HL-60 (cell line): Measurements from ENCODE around the gene PCSK7.
"Not testable (repeated sequence)": the region's sequence is repeated elsewhere in the genome, so short reads cannot be mapped to it uniquely, and the experiment has no call there.

Experiments used
- DNase-seq, 2 experiments: peaks; one replicate each; pipeline ENCODE4 v3.0.0-alpha.2; 2010 to 2020; ENCODE audit warnings: low read depth in 1 of 2, low spot score in 1 of 2
- H3K27ac ChIP-seq: fragments of 250-450 bp; sonication (Bioruptor Pico); replicated peaks from 2 replicates; pipeline ENCODE4 v1.5.1; 2020; ENCODE audit warnings: mild to moderate bottlenecking, moderate library complexity
- H3K27me3 ChIP-seq: fragments of 250-450 bp; sonication (Bioruptor Pico); 2 replicates; pipeline ENCODE4 v1.5.1; 2021; ENCODE audit warnings: mild to moderate bottlenecking, moderate library complexity; ENCODE audit not compliant: insufficient read depth, poor library complexity, severe bottlenecking
- H3K4me3 ChIP-seq: replicated peaks from 2 replicates; pipeline ENCODE4 v1.5.1; 2011; ENCODE audit warnings: mild to moderate bottlenecking, control low read depth, low read length; ENCODE audit not compliant: insufficient read depth
- CTCF ChIP-seq: IDR thresholded peaks from one replicate; pipeline ENCODE4 v1.5.1; 2011; ENCODE audit warnings: low read length, control low read depth, inconsistent platforms; ENCODE audit not compliant: insufficient read depth
- GABPA ChIP-seq: IDR thresholded peaks from 2 replicates; pipeline ENCODE4 v1.6.1; 2012; ENCODE audit warnings: low read depth
- POLR2AphosphoS5 ChIP-seq: IDR thresholded peaks from 2 replicates; pipeline ENCODE4 v1.6.1; 2012; ENCODE audit warnings: low read depth
- REST ChIP-seq: IDR thresholded peaks from 2 replicates; pipeline ENCODE4 v1.6.1; 2012; ENCODE audit warnings: low read depth; ENCODE audit not compliant: insufficient replicate concordance
- SPI1 ChIP-seq: IDR thresholded peaks from 2 replicates; pipeline ENCODE4 v1.6.1; 2012; ENCODE audit warnings: low read depth, mild to moderate bottlenecking, borderline replicate concordance

Gene PCSK7

DNA sequence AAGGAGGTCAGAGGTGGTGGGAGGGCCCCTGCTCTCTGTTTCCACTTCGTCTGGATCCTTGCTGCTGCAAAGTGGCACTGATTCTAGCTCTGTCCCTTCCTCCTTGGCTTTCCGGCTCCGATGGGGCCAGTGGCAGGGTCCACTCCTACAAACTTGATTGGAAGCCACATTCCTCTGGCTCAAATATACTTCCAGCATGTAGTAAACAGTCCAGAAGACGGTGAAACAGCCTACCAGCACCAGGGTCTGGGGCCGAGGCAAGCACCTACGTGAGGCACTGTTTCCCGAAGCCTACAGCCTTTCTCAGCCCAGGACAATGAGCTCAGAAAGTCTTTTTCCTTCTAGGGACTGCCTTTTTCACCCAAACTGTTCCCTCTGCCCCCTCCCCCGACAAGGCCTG, 25.8 kb downstream of the PCSK7 start:
- not testable (repeated sequence) for DNase-seq, H3K27me3 ChIP-seq, H3K27ac ChIP-seq, H3K4me3 ChIP-seq

GRCh38 chr11:117205211-117205818, 26.6 kb downstream of the PCSK7 start:
- TF ChIP-seq REST, result no peak
- no peak for TF ChIP-seq GABPA
- no peak for TF ChIP-seq SPI1
- TF ChIP-seq POLR2AphosphoS5, result no peak
- no peak for TF ChIP-seq CTCF
- Histone ChIP-seq H3K27me3 (no peaks in the 10 kb centered on the region), H3K27ac (no peak overlapping the region), H3K4me3 (no peak overlapping the region)
- no peak for DNase-seq

GRCh38 chr11:117204283-117205080, 27.4 kb downstream of the PCSK7 start:
- Histone ChIP-seq H3K27me3 (no peaks in the 10 kb centered on the region), H3K27ac (no peak overlapping the region), H3K4me3 (no peak overlapping the region)
- no peak for DNase-seq
- TF ChIP-seq GABPA (no peak), SPI1 (no peak), POLR2AphosphoS5 (no peak), REST (no peak), CTCF (no peak)

- no peak for DNase-seq
- H3K27ac ChIP-seq, result no peak overlapping the region
- TF ChIP-seq CTCF, result no peak
- TF ChIP-seq POLR2AphosphoS5, result no peak
- TF ChIP-seq SPI1, result no peak
- no peak for TF ChIP-seq GABPA
- no peak for TF ChIP-seq REST
- no peak overlapping the region for H3K4me3 ChIP-seq
- H3K27me3 ChIP-seq, result no peaks in the 10 kb centered on the region
These were observed 28.8 kb downstream of the PCSK7 start for GRCh38 chr11:117203069-117203407.
